ENCODE measurements around the gene INHBC.

INHBC gene

GRCh38 chr12:57434517-57435223, at the start of gene INHBC:
Gene INHBC (plus strand): TSS chr12:57434784. CDS start chr12:57434887, 103 bp downstream.
- no peak for TF ChIP-seq CTCF (IDR thresholded peaks at IDR 0.05; ENCODE audit: extremely low read depth, insufficient read depth, missing control alignments)
- in situ Hi-C loops (cut with MboI; ENCODE audit: low pct_unique_long_range_greater_than_20kb, low sequenced_read_pairs, unreplicated experiment): no loop called here
- DNase-seq (ENCODE audit: low spot score): no peak

DNA sequence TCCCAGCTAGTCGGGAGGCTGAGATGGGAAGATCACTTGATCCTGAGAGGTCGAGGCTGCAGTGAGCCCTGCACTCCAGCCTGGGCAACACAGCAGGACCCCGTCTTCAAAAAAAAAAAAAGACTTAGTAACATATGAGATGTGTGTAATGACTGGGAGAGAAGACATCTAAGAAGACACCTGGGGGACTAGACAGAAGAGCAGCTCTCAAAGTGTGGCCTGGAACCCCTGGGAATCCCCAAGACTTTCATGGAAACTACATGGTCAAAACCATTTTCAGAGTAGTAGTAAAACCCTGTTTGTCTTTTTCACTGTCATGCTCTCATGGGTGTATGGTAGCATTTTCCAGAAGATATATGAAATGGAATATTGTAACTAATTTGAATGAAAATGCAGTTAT, 49.0 kb upstream of the INHBC start:
- peak; percentile 64 for DNase-seq (ENCODE audit: low spot score)
- in situ Hi-C loops (cut with MboI; ENCODE audit: low pct_unique_long_range_greater_than_20kb, low sequenced_read_pairs, unreplicated experiment): no loop called here
- TF ChIP-seq CTCF (IDR thresholded peaks at IDR 0.05; ENCODE audit: extremely low read depth, insufficient read depth, missing control alignments): no peak

DNA sequence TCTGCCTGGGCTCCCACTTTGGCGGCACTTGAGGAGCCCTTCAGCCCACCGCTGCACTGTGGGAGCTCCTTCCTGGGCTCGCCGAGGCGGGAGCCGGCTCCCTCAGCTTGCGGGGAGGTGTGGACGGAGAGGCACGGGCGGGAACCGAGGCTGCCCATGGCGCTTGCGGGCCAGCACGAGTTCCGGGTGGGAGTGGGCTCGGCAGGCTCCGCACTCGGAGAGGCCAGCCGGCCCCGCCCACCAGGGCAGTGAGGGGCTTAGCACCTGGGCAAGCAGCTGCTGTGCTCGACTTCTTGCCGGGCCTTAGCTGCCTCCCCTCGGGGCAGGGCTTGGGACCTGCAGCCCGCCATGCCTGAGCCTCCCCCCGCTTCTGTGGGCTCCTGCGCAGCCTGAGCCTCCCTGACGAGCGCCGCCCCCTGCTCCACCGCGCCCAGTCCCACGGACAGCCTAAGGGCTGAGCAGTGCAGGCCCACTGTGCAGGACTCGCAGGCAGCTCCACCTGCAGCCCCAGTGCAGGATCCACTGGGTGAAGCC, 48.3 kb upstream of the INHBC start:
- no peak for TF ChIP-seq CTCF (IDR thresholded peaks at IDR 0.05; ENCODE audit: extremely low read depth, insufficient read depth, missing control alignments)
- in situ Hi-C loops (cut with MboI; ENCODE audit: low pct_unique_long_range_greater_than_20kb, low sequenced_read_pairs, unreplicated experiment): no loop called here
- DNase-seq (ENCODE audit: low spot score): no peak

GRCh38 chr12:57388425-57388824, 46.2 kb upstream of the INHBC start:
- DNase-seq (ENCODE audit: low spot score): no peak
- in situ Hi-C loops (cut with MboI; ENCODE audit: low pct_unique_long_range_greater_than_20kb, low sequenced_read_pairs, unreplicated experiment): no loop called here
- TF ChIP-seq CTCF (IDR thresholded peaks at IDR 0.05; ENCODE audit: extremely low read depth, insufficient read depth, missing control alignments): no peak

- in situ Hi-C loops (cut with MboI; ENCODE audit: low pct_unique_long_range_greater_than_20kb, low sequenced_read_pairs, unreplicated experiment): no loop called here
- no peak for DNase-seq (ENCODE audit: low spot score)
- TF ChIP-seq CTCF (IDR thresholded peaks at IDR 0.05; ENCODE audit: extremely low read depth, insufficient read depth, missing control alignments): no peak
These were observed 45.6 kb upstream of the INHBC start for GRCh38 chr12:57389033-57389432.

- in situ Hi-C loops (cut with MboI; ENCODE audit: low pct_unique_long_range_greater_than_20kb, low sequenced_read_pairs, unreplicated experiment): no loop called here
- no peak for TF ChIP-seq CTCF (IDR thresholded peaks at IDR 0.05; ENCODE audit: extremely low read depth, insufficient read depth, missing control alignments)
- no peak for DNase-seq (ENCODE audit: low spot score)
These were observed 44.4 kb upstream of the INHBC start for GRCh38 chr12:57390174-57390573.

All from GM13977 (cell line).